IMR-90 (cell line): Measurements from ENCODE around the gene NIPAL1.

Experiments
- BHLHE40 ChIP-seq: fragments of 150-350 bp; IDR thresholded peaks from 2 replicates; pipeline ENCODE4 v1.6.1; 2016; ENCODE audit warnings: mild to moderate bottlenecking, low read depth, low read length
- FOS ChIP-seq: fragments of 150-350 bp; IDR thresholded peaks from 2 replicates; pipeline ENCODE4 v1.6.1; 2016; ENCODE audit warnings: low read depth, low read length
- MAFK ChIP-seq: IDR thresholded peaks from 2 replicates; pipeline ENCODE4 v1.6.1; 2012; ENCODE audit warnings: low read depth, low read length, improper control_type of control experiment
- POLR2A ChIP-seq: IDR thresholded peaks from 2 replicates; pipeline ENCODE4 v1.6.1; 2012; ENCODE audit warnings: mild to moderate bottlenecking, low read depth, low read length
- RAD21 ChIP-seq: IDR thresholded peaks from 2 replicates; pipeline ENCODE4 v1.6.1; 2012; ENCODE audit warnings: low read length, improper control_type of control experiment
- RFX5 ChIP-seq: IDR thresholded peaks from 2 replicates; pipeline ENCODE4 v1.8.0; 2012; ENCODE audit warnings: low read depth, mild to moderate bottlenecking, low read length, moderate library complexity
- TF ChIP-seq, protein P1 (sequence below): conservative IDR thresholded peaks from 2 replicates; pipeline ENCODE4 v1.5.1; 2012; ENCODE audit warnings: mild to moderate bottlenecking, low read depth, low read length, improper control_type of control experiment

- TF ChIP-seq, protein P1, sequence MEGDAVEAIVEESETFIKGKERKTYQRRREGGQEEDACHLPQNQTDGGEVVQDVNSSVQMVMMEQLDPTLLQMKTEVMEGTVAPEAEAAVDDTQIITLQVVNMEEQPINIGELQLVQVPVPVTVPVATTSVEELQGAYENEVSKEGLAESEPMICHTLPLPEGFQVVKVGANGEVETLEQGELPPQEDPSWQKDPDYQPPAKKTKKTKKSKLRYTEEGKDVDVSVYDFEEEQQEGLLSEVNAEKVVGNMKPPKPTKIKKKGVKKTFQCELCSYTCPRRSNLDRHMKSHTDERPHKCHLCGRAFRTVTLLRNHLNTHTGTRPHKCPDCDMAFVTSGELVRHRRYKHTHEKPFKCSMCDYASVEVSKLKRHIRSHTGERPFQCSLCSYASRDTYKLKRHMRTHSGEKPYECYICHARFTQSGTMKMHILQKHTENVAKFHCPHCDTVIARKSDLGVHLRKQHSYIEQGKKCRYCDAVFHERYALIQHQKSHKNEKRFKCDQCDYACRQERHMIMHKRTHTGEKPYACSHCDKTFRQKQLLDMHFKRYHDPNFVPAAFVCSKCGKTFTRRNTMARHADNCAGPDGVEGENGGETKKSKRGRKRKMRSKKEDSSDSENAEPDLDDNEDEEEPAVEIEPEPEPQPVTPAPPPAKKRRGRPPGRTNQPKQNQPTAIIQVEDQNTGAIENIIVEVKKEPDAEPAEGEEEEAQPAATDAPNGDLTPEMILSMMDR, result no peak
- no peak for TF ChIP-seq RFX5
- TF ChIP-seq MAFK, result no peak
- TF ChIP-seq FOS, result no peak
- no peak for TF ChIP-seq POLR2A
- TF ChIP-seq RAD21, result no peak
- TF ChIP-seq BHLHE40, result no peak
These were observed 20.5 kb downstream of the NIPAL1 start for GRCh38 chr4:48037117-48037462.
